ENCODE data around the gene CCL2.

The CCL2 gene

GRCh38 chr17:34290586-34290985 is 35.5 kb downstream of the CCL2 start:
- H3K9me2 ChIP-seq (replicated peaks; ENCODE audit: low read depth, low read length) = no peaks in the 10 kb centered on the region
- H3K4me1 ChIP-seq (ENCODE audit: insufficient read depth, low read length, poor library complexity, severe bottlenecking) = no peaks in the 10 kb centered on the region
- no peaks in the 10 kb centered on the region for H4K20me1 ChIP-seq (ENCODE audit: insufficient read depth, low read length, poor library complexity, severe bottlenecking)
- H3K9ac ChIP-seq (ENCODE audit: low read depth, low read length, poor library complexity, severe bottlenecking) = no peak overlapping the region
- no peak overlapping the region for H3K4me3 ChIP-seq (ENCODE audit: low read length, poor library complexity, severe bottlenecking)
- no peaks in the 10 kb centered on the region for H3K9me3 ChIP-seq (ENCODE audit: insufficient read depth, low read depth, low read length)
- H3K27me3 ChIP-seq (ENCODE audit: insufficient read depth, low read length, poor library complexity, severe bottlenecking) = no peaks in the 10 kb centered on the region
- no peaks in the 10 kb centered on the region for H3K79me2 ChIP-seq (ENCODE audit: insufficient read depth, low read length)
- no peak overlapping the region for H3K4me2 ChIP-seq (ENCODE audit: low read depth, low read length, poor library complexity, severe bottlenecking)
- no peak overlapping the region for H2AFZ ChIP-seq (ENCODE audit: low read length)
- no peaks in the 10 kb centered on the region for H3F3A ChIP-seq (ENCODE audit: low read depth)
- no peak for TF ChIP-seq EZH2phosphoT487 (IDR thresholded peaks at IDR 0.05; ENCODE audit: borderline replicate concordance)
- TF ChIP-seq CTCF (conservative IDR thresholded peaks at IDR 0.05; ENCODE audit: low read length) = no peak
- H3K36me3 ChIP-seq (ENCODE audit: insufficient read depth, low read length) = no peaks in the 10 kb centered on the region

- no peaks in the 10 kb centered on the region for H3K4me1 ChIP-seq (ENCODE audit: insufficient read depth, low read length, poor library complexity, severe bottlenecking)
- no peaks in the 10 kb centered on the region for H3K36me3 ChIP-seq (ENCODE audit: insufficient read depth, low read length)
- H3K27me3 ChIP-seq (ENCODE audit: insufficient read depth, low read length, poor library complexity, severe bottlenecking) = no peaks in the 10 kb centered on the region
- no peak overlapping the region for H3K4me3 ChIP-seq (ENCODE audit: low read length, poor library complexity, severe bottlenecking)
- H3K4me2 ChIP-seq (ENCODE audit: low read depth, low read length, poor library complexity, severe bottlenecking) = no peak overlapping the region
- no peaks in the 10 kb centered on the region for H3K9me2 ChIP-seq (replicated peaks; ENCODE audit: low read depth, low read length)
- no peak overlapping the region for H2AFZ ChIP-seq (ENCODE audit: low read length)
- no peaks in the 10 kb centered on the region for H3K79me2 ChIP-seq (ENCODE audit: insufficient read depth, low read length)
- no peak overlapping the region for H3K9ac ChIP-seq (ENCODE audit: low read depth, low read length, poor library complexity, severe bottlenecking)
- no peak for TF ChIP-seq CTCF (conservative IDR thresholded peaks at IDR 0.05; ENCODE audit: low read length)
- no peak for TF ChIP-seq EZH2phosphoT487 (IDR thresholded peaks at IDR 0.05; ENCODE audit: borderline replicate concordance)
- no peaks in the 10 kb centered on the region for H4K20me1 ChIP-seq (ENCODE audit: insufficient read depth, low read length, poor library complexity, severe bottlenecking)
- no peaks in the 10 kb centered on the region for H3K9me3 ChIP-seq (ENCODE audit: insufficient read depth, low read depth, low read length)
- no peaks in the 10 kb centered on the region for H3F3A ChIP-seq (ENCODE audit: low read depth)
Measured at GRCh38 chr17:34291721-34292348, 36.8 kb downstream of the CCL2 start.

GRCh38 chr17:34299027-34299426 is 43.9 kb downstream of the CCL2 start:
- Histone ChIP-seq H4K20me1 (ENCODE audit: insufficient read depth, low read length, poor library complexity, severe bottlenecking) (no peaks in the 10 kb centered on the region), H2AFZ (ENCODE audit: low read length) (no peak overlapping the region), H3K9me3 (ENCODE audit: insufficient read depth, low read depth, low read length) (no peaks in the 10 kb centered on the region), H3K9ac (ENCODE audit: low read depth, low read length, poor library complexity, severe bottlenecking) (no peak overlapping the region), H3K79me2 (ENCODE audit: insufficient read depth, low read length) (no peaks in the 10 kb centered on the region), H3K27me3 (ENCODE audit: insufficient read depth, low read length, poor library complexity, severe bottlenecking) (no peaks in the 10 kb centered on the region), H3K4me3 (ENCODE audit: low read length, poor library complexity, severe bottlenecking) (no peak overlapping the region), H3K9me2 (replicated peaks; ENCODE audit: low read depth, low read length) (no peaks in the 10 kb centered on the region), H3K4me2 (ENCODE audit: low read depth, low read length, poor library complexity, severe bottlenecking) (no peak overlapping the region), H3F3A (ENCODE audit: low read depth) (no peaks in the 10 kb centered on the region), H3K36me3 (ENCODE audit: insufficient read depth, low read length) (no peaks in the 10 kb centered on the region), H3K4me1 (ENCODE audit: insufficient read depth, low read length, poor library complexity, severe bottlenecking) (no peaks in the 10 kb centered on the region)
- TF ChIP-seq CTCF (conservative IDR thresholded peaks at IDR 0.05; ENCODE audit: low read length) = no peak
- TF ChIP-seq EZH2phosphoT487 (IDR thresholded peaks at IDR 0.05; ENCODE audit: borderline replicate concordance) = no peak
